GM12891 (cell line): ENCODE data around the gene ATPAF2. TPM values are rescaled to one million over a fixed set of nuclear protein-coding genes. Genes with fewer than 3 reads are reported as not detected.

Experiments used
- DNase-seq: peaks from one replicate; pipeline ENCODE4 v3.0.0; 2011; ENCODE audit warnings: low spot score; ENCODE audit not compliant: insufficient read length
- FAIRE-seq: peaks from 2 replicates; lab custom pipeline; 2011; peaks lifted over from hg19 to GRCh38; lab: Jason Lieb, UNC
- PAX5 ChIP-seq: IDR thresholded peaks from 2 replicates; pipeline ENCODE4 v1.6.1; 2011; ENCODE audit warnings: low read length, moderate library complexity, mild to moderate bottlenecking; ENCODE audit not compliant: insufficient read depth, severe bottlenecking
- POLR2A ChIP-seq: IDR thresholded peaks from 2 replicates; pipeline ENCODE4 v1.6.1; 2011; ENCODE audit warnings: low read depth, low read length, control low read depth
- POLR2AphosphoS5 ChIP-seq: IDR thresholded peaks from 2 replicates; pipeline ENCODE4 v1.6.1; 2011; ENCODE audit warnings: low read depth, low read length, control low read depth
- POU2F2 ChIP-seq: IDR thresholded peaks from 2 replicates; pipeline ENCODE4 v1.6.1; 2011; ENCODE audit warnings: low read depth, mild to moderate bottlenecking, control low read depth, low read length, moderate library complexity
- SPI1 ChIP-seq: IDR thresholded peaks from 2 replicates; pipeline ENCODE4 v1.6.1; 2011; ENCODE audit warnings: low read depth, low read length, control low read depth
- TAF1 ChIP-seq: IDR thresholded peaks from 2 replicates; pipeline ENCODE4 v1.6.1; 2011; ENCODE audit warnings: low read depth, low read length, control low read depth
- polyA plus RNA-seq: library from polyadenylated mRNA; unstranded; fragments of >200 nt; gene quantifications from one replicate; pipeline ENCODE4 v1.2.1, GENCODE V29; 2012; ENCODE audit warnings: low read depth, missing spikeins, inconsistent platforms; ENCODE audit not compliant: missing spikeins

The ATPAF2 gene
- 18.9 TPM for polyA plus RNA-seq

GRCh38 chr17:18038861-18039534, at the start of gene ATPAF2, which contains the start of gene GID4:
TSS of gene ATPAF2 (minus strand) at chr17:18039168. CDS start at chr17:18039013, 155 bp downstream.
TSS of gene GID4 (plus strand) at chr17:18039408. CDS start at chr17:18039465, 57 bp downstream.
- TF ChIP-seq SPI1 (no peak), TAF1 (peak; percentile 72), POU2F2 (0 out of 2 replicates have a peak, but pooled peaks have one; percentile 36), POLR2A (0 out of 2 replicates have a peak, but pooled peaks have one; percentile 29), PAX5 (peak; percentile 29), POLR2AphosphoS5 (peak; percentile 55; the same call in 1 of the 2 replicates)
- DNase-seq (peak; percentile 97), FAIRE-seq (peak; percentile 98)

- peak; percentile 94 for FAIRE-seq
- DNase-seq = peak; percentile 94
- TF ChIP-seq TAF1 (peak; percentile 85), POLR2AphosphoS5 (peak; percentile 82), SPI1 (no peak), POLR2A (peak; percentile 83), PAX5 (peak; percentile 69), POU2F2 (no peak; the same call in none of the 2 replicates)
Measured at GRCh38 chr17:18087610-18088491, 48.9 kb upstream of the ATPAF2 start, which contains the start of gene DRG2. TSS of gene DRG2 (plus strand) at chr17:18087948. CDS start at chr17:18088024, 76 bp downstream.

- FAIRE-seq = no peak
- no peak for DNase-seq
- no peak for TF ChIP-seq POLR2A
- no peak for TF ChIP-seq PAX5
- no peak for TF ChIP-seq SPI1
- TF ChIP-seq TAF1 = no peak
- no peak for TF ChIP-seq POLR2AphosphoS5
- TF ChIP-seq POU2F2 = no peak
Measured at GRCh38 chr17:18084256-18084655, 45.3 kb upstream of the ATPAF2 start.

GRCh38 chr17:18079543-18079942, 40.6 kb upstream of the ATPAF2 start:
- DNase-seq = no peak
- no peak for FAIRE-seq
- TF ChIP-seq PAX5 = no peak
- TF ChIP-seq POLR2AphosphoS5 = no peak
- TF ChIP-seq POLR2A = no peak

- TF ChIP-seq TAF1 (no peak), PAX5 (no peak), POU2F2 (no peak), SPI1 (no peak), POLR2AphosphoS5 (no peak), POLR2A (no peak)
- no peak for DNase-seq
- FAIRE-seq = no peak
Measured at GRCh38 chr17:18076936-18077335, 38.0 kb upstream of the ATPAF2 start.

- TF ChIP-seq SPI1 (no peak), POLR2A (no peak), POLR2AphosphoS5 (no peak), TAF1 (no peak), PAX5 (no peak), POU2F2 (no peak)
- no peak for FAIRE-seq
- no peak for DNase-seq
Measured at GRCh38 chr17:18074566-18075272, 35.8 kb upstream of the ATPAF2 start.

- TF ChIP-seq POLR2AphosphoS5 (no peak), PAX5 (no peak), SPI1 (no peak), POU2F2 (no peak), TAF1 (no peak), POLR2A (no peak)
- DNase-seq (no peak), FAIRE-seq (no peak)
Measured at GRCh38 chr17:18071751-18072150, 32.8 kb upstream of the ATPAF2 start.

- FAIRE-seq = no peak
Measured at GRCh38 chr17:18070861-18071340, 31.9 kb upstream of the ATPAF2 start.

GRCh38 chr17:18069101-18069500, 30.1 kb upstream of the ATPAF2 start:
- FAIRE-seq (no peak), DNase-seq (no peak)
- TF ChIP-seq POU2F2 = no peak
- no peak for TF ChIP-seq TAF1
- TF ChIP-seq POLR2AphosphoS5 = no peak
- no peak for TF ChIP-seq PAX5
- no peak for TF ChIP-seq POLR2A
- TF ChIP-seq SPI1 = no peak

More at GRCh38 chr17:18070861-18071340, 31.9 kb upstream of the ATPAF2 start:
- no peak for DNase-seq
- TF ChIP-seq POU2F2 (no peak), POLR2AphosphoS5 (no peak), SPI1 (0 out of 2 replicates have a peak, but pooled peaks have one; percentile 17), POLR2A (no peak)

GRCh38 chr17:18066866-18067265, 27.9 kb upstream of the ATPAF2 start:
- FAIRE-seq (no peak), DNase-seq (no peak)

More at GRCh38 chr17:18066866-18067265, 27.9 kb upstream of the ATPAF2 start:
- no peak for TF ChIP-seq POU2F2
